Adipocyte (in vitro differentiated cells): ENCODE measurements around the gene ZFR.
"Not testable (repeated sequence)": the region's sequence is repeated elsewhere in the genome, so short reads cannot be mapped to it uniquely, and the experiment has no call there.

Experiments
- DNase-seq: peaks from one replicate; pipeline ENCODE4 v3.0.0-alpha.2; 2015; ENCODE audit warnings: low read depth
- H3K27me3 ChIP-seq: replicated peaks from 2 replicates; pipeline ENCODE4 v1.7.0; 2013; ENCODE audit warnings: mild to moderate bottlenecking, low read length, moderate library complexity; ENCODE audit not compliant: control insufficient read depth, insufficient read depth
- H3K36me3 ChIP-seq: 2 replicates; pipeline ENCODE4 v1.7.0; 2013; ENCODE audit warnings: low read length, mild to moderate bottlenecking, moderate library complexity; ENCODE audit not compliant: control insufficient read depth, insufficient read depth, severe bottlenecking
- H3K4me1 ChIP-seq: 2 replicates; pipeline ENCODE4 v1.7.0; 2013; ENCODE audit warnings: mild to moderate bottlenecking, low read length, moderate library complexity; ENCODE audit not compliant: control insufficient read depth, insufficient read depth
- H3K4me3 ChIP-seq: 2 replicates; pipeline ENCODE4 v1.7.0; 2013; ENCODE audit warnings: mild to moderate bottlenecking, low read length, moderate library complexity
- H3K9ac ChIP-seq: 2 replicates; pipeline ENCODE4 v1.7.0; 2013; ENCODE audit warnings: mild to moderate bottlenecking, low read length, moderate library complexity
- H3K9me3 ChIP-seq: 2 replicates; pipeline ENCODE4 v1.7.0; 2013; ENCODE audit warnings: mild to moderate bottlenecking, low read length, moderate library complexity; ENCODE audit not compliant: control insufficient read depth

Gene ZFR

DNA sequence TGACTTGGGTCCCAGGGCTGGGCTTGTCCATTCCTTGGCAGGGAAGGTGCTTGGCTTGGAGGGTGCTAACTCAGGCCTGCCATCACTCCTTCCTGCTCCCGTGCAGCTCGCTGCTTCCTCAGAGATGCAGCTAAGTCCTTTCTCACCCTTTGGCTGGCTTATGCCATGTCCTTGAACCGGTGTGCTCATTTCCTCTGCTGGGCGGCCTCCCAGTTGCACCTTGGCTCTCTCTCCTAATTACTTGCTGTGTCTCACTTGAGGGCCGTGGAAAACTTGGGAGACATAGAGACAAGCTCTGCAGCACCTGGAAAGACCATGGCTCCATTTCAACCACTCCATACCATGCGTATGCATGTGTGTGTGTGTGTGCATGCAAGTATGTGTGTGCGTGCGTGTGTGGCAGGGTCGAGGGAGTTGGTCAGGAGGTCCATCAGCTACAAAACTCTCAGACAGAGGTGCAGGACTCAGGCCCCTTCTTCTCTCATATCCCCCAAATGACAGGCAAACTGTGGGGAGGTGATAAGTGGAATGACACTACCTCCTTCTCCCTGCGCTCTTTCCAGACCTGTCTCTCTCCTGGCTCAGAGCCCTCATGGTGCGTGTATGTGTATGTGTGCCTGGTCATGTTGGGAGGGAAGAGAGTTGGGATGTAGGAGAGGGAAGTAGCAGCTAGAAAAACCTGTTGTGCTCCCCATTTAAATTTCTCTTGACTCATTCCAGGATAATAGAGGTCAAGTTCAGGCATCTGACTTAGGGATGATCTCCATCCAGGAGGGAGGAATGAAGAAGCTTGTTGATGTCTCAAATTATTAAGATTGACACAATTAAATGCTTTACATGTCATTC is 114.2 kb downstream of the ZFR start:
- Histone ChIP-seq H3K4me3 (no peak overlapping the region), H3K9ac (no peak overlapping the region), H3K4me1 (no peaks in the 10 kb centered on the region), H3K27me3 (no peaks in the 10 kb centered on the region), H3K36me3 (no peaks in the 10 kb centered on the region), H3K9me3 (no peaks in the 10 kb centered on the region)
- DNase-seq = no peak

DNA sequence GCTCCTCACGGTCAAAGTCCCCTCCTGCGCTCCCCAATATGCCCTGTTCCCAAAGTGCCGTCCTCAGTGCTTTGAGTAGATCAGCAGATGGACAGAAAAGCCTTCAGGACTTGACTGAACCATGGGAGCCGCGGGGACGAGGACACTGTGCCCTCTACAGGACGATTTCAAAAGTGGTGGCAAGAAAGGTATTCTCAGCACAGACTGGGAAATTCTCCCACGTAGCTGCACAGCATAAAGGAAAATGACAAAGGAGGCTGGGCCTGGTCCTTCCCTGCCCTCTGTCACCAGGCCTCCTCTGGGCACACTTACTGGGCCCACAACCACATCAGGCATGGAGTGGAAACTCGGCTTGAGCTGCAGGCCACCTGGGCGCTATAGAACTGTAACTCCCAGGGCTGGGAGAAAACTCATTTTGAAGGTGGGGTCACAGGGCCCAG is 115.1 kb downstream of the ZFR start:
- peak; percentile 83 for DNase-seq
- no peaks in the 10 kb centered on the region for H3K36me3 ChIP-seq
- no peak overlapping the region for H3K4me3 ChIP-seq
- no peaks in the 10 kb centered on the region for H3K4me1 ChIP-seq
- H3K27me3 ChIP-seq = no peaks in the 10 kb centered on the region
- no peak overlapping the region for H3K9ac ChIP-seq
- no peaks in the 10 kb centered on the region for H3K9me3 ChIP-seq

DNA sequence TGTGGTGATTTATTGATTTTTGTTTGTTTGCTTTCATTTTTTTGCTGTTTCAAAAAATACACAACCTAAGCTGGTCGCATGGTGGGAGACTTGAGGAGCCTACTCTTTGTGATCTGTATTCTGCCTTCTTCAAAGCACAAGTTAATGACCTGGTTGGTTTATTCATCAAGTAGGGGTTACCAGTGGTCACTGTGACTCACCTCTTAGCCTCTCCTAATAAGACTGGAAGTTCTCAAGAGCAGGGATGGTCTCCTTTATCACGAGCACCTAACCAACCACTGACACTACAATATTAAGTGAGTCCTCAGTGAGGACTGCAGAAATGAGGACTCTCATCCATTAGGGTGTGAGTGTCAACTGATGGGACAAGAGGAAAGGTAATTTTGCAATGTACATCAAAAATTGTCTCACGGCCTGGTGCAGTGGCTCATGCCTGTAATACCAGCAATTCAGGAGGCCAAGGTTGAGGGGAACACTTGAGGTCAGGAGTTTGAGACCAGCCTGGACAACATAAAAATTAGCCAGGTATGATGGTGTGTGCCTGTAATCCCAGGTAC is 118.2 kb downstream of the ZFR start:
- Histone ChIP-seq H3K36me3 (no peaks in the 10 kb centered on the region), H3K9ac (no peak overlapping the region), H3K4me3 (no peak overlapping the region), H3K27me3 (no peaks in the 10 kb centered on the region), H3K9me3 (peaks cover 7% of the 10 kb centered on the region), H3K4me1 (no peaks in the 10 kb centered on the region)
- no peak for DNase-seq

DNA sequence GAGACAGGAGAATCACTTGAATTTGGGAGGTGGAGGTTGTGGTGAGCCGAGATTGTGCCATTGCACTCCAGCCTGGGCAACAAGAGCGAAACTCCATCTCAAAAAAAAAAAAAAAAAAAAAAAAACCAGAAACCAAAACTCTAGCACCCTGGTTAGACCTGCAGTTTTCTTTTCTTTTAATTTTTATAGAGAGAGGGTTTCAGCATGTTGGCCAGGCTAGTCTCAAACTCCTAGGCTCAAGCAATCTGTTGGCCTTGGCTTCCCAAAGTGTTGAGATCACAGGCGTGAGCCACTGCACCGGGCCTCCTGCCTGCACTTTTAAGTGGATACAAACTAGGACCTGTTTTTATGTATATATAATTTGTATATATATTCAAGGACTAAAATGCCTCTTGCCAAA is 118.9 kb downstream of the ZFR start:
- Histone ChIP-seq H3K4me1 (no peaks in the 10 kb centered on the region), H3K4me3 (no peak overlapping the region), H3K36me3 (no peaks in the 10 kb centered on the region), H3K9me3 (peaks cover 7% of the 10 kb centered on the region), H3K9ac (no peak overlapping the region), H3K27me3 (no peaks in the 10 kb centered on the region)
- DNase-seq = no peak

DNA sequence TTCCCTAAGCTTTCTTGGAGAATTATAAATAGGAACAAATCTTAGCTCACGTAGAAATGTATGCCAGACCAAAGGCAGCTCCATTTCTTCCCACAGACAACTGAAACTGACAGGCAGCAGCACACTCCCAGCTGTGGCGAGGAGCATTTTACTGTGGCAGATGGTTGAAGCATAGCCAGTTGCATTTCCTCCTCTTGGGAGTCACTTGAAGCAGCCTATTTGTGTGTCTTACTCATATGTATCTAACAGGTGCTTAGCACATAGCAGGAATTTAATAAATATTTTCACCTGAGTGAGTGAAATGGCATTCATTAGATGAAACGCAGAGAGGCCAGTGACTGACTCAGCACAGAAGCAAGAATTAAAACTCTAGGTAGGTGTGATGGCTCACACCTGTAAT is 119.5 kb downstream of the ZFR start:
- Histone ChIP-seq H3K4me1 (no peaks in the 10 kb centered on the region), H3K27me3 (no peaks in the 10 kb centered on the region)
- DNase-seq = peak; percentile 9

DNA sequence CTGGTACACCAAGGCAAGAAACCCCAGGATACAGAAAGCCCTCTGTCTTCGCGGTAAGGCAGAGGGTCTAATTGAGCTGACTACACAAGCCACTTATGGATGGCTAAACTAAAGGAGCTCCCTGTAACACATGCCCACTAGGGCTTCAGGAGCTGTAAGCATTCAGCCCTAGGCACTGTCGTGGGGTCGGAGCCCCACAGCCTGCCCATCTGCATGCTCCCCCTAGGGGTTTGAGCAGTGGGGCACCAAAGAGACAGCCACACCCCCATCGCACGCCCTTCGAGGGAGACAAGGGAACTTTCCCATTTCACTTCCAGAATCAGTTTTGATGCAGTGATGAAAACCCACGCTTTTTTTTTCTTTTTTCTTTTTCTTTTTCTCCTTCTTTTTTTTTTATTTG is 120.8 kb downstream of the ZFR start:
- Histone ChIP-seq H3K9ac (no peak overlapping the region), H3K4me1 (no peaks in the 10 kb centered on the region), H3K9me3 (peaks cover 7% of the 10 kb centered on the region), H3K4me3 (no peak overlapping the region), H3K27me3 (no peaks in the 10 kb centered on the region), H3K36me3 (no peaks in the 10 kb centered on the region)
- no peak for DNase-seq

More for the DNA sequence above, 119.5 kb downstream of the ZFR start:
- Histone ChIP-seq H3K4me3 (no peak overlapping the region), H3K9ac (no peak overlapping the region), H3K9me3 (peaks cover 7% of the 10 kb centered on the region), H3K36me3 (no peaks in the 10 kb centered on the region)

DNA sequence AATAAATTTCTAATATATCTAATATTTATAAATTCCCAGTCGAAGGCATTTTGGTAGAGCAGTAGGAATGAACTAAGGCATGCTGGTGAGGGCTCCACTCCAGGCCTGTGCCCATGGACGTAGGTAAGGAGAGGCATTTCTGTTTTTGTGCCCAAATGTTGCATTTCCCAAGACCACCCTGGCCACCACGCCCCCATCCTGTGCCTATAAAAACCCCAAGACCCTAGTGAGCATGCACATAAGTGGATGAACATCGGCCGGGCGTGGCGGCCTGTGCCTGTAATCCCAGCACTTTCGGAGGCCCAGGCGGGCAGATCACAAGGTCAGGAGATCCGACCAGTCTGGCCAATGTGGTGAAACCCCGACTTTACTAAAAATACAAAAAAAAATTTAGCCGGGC is 121.7 kb downstream of the ZFR start:
- H3K9ac ChIP-seq = no peak overlapping the region
- DNase-seq = no peak
- H3K9me3 ChIP-seq = peaks cover 7% of the 10 kb centered on the region
- no peak overlapping the region for H3K4me3 ChIP-seq
- no peaks in the 10 kb centered on the region for H3K36me3 ChIP-seq
- H3K4me1 ChIP-seq = no peaks in the 10 kb centered on the region
- H3K27me3 ChIP-seq = no peaks in the 10 kb centered on the region

DNA sequence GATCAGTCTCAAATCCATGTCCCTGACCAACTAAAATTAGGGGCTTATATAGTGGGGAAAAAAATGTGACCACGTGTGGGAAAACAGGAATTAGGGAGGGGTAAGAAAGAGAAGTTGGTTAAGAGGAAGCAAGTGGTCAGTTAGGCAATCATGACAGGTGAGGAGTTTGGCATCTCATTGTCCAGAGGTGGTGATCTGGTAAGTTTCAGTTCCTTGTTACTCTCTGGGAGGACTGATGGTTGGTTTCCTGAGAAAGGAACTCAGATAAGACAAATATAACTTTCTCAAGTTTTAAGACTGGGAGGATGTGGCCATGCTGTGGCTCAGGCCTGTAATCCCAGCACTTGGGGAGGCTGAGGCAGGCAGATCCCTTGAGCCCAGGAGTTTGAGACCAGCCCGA is 122.8 kb downstream of the ZFR start:
- DNase-seq, H3K4me1 ChIP-seq, H3K9ac ChIP-seq, H3K36me3 ChIP-seq, H3K27me3 ChIP-seq, H3K4me3 ChIP-seq, H3K9me3 ChIP-seq: not testable (repeated sequence)

DNA sequence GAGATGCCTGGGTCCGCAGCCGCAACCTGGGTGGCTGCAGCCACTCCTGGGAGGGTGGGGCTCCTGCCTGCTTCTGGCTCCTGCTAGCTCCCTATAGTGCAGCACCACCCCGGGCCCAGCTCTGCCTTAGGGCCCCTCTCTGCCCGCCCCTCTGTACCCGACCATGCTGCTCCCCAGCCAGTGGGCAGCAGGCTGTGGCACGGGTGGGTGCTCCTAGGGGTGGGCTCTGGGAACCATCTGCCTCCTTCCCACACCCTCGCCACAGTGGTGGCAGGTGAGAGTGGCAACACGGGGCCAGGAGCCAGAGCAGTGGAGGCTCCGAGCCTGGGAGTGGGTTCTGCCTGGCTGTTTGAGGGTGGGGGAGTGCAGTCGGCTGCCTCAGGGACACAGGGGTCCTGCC is 124.0 kb downstream of the ZFR start:
- Histone ChIP-seq H3K4me1 (no peaks in the 10 kb centered on the region), H3K27me3 (no peaks in the 10 kb centered on the region), H3K9ac (no peak overlapping the region), H3K9me3 (peaks cover 7% of the 10 kb centered on the region), H3K4me3 (no peak overlapping the region), H3K36me3 (no peaks in the 10 kb centered on the region)
- DNase-seq = no peak

DNA sequence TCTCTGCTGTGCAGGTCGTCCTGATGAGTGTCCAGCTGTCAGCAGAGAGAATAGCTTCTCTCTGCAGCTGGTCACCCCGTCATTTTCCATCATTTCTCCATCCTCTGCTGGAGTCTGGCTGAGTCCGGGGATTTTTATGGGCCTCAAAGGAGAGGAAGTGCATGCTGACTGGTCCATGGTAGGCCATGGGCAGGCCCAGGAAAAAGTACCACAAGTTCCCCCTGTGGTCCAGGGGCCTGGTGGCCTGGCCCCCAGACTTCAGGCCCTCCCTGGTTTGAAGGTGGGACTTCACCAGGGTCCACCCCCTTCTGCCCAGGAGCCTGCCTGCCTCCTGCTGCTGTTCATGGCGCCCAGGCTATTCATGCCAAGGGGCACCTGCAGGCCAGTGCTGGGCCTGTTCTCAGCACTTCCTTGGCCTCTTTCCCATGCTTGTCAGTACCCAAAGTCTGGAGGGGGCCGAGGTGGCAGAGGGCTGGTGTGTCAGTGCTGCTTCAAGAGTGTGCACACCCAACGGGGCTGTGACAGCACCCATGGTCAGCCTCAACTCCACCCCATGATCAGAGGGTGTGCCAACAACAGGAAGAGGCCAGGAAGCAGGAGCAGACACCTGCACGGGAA is 124.5 kb downstream of the ZFR start:
- H3K9me3 ChIP-seq = peaks cover 7% of the 10 kb centered on the region
- no peak for DNase-seq
- no peak overlapping the region for H3K9ac ChIP-seq
- no peak overlapping the region for H3K4me3 ChIP-seq
- no peaks in the 10 kb centered on the region for H3K27me3 ChIP-seq
- no peaks in the 10 kb centered on the region for H3K36me3 ChIP-seq
- no peaks in the 10 kb centered on the region for H3K4me1 ChIP-seq

DNA sequence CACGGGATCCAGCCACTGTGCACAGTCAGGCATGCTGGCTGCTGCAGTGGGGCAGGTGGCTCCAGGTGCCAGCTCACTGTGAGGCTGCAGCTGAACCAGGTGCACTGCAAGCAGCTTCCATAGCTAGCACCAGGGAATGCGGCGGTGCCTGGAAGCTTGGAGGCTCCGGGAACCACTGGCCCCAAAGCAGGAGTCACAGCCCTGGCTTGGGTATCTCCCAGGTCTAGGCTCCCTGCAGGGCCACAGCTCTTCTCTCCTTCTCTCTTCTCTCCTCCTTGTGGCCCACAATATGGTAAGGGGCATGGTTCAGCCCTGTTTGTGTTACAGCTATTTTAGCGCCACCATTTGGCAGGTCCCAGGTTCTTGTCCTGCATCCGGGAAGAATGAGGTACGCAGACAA is 125.1 kb downstream of the ZFR start:
- no peaks in the 10 kb centered on the region for H3K36me3 ChIP-seq
- no peaks in the 10 kb centered on the region for H3K4me1 ChIP-seq
- DNase-seq = no peak
- H3K9ac ChIP-seq = no peak overlapping the region
- no peaks in the 10 kb centered on the region for H3K27me3 ChIP-seq
- H3K4me3 ChIP-seq = no peak overlapping the region
- peaks cover 7% of the 10 kb centered on the region for H3K9me3 ChIP-seq
